ENCODE data around the gene ANKS1B.

The ANKS1B gene

GRCh38 chr12:99783421-99783820 lies 201.3 kb downstream of the ANKS1B start:
- ATAC-seq: no peak

DNA sequence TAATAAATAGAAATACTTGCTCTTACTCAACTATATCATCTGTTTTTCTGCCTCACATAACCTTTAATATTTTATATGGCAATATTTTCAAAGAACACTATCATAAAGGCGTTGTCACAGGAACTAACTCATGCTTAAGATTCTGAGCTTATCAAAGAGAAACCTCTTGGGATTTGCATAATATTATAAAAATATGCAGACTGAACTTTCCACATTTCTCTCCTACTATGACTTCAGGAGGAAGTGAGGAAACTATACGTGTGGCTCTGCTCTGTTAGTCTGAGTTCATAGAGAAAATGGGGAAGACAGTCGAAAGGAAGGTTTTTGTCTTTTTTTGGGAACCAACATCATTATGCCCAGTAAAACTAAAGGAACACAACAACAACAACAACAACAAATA lies 212.5 kb downstream of the ANKS1B start:
- TF ChIP-seq ZFP30 (CRISPR knock-in tag; IDR thresholded peaks at IDR 0.05): no peak
- no peak for TF ChIP-seq CREB5 (CRISPR knock-in tag; IDR thresholded peaks at IDR 0.05; ENCODE audit: low read depth)
- no peak for TF ChIP-seq TCF4 (CRISPR knock-in tag; IDR thresholded peaks at IDR 0.05; ENCODE audit: borderline replicate concordance)
- TF ChIP-seq TOX (CRISPR knock-in tag; IDR thresholded peaks at IDR 0.05; ENCODE audit: borderline replicate concordance): no peak
- no peak for TF ChIP-seq ARNTL (CRISPR knock-in tag; IDR thresholded peaks at IDR 0.05; ENCODE audit: borderline replicate concordance, low read depth)
- no peak for TF ChIP-seq ZNF70 (CRISPR knock-in tag; IDR thresholded peaks at IDR 0.05)
- ATAC-seq: no peak

More at GRCh38 chr12:99783421-99783820, 201.3 kb downstream of the ANKS1B start:
- TF ChIP-seq PPARA (CRISPR knock-in tag; IDR thresholded peaks at IDR 0.05; ENCODE audit: borderline replicate concordance) (no peak), ZNF70 (CRISPR knock-in tag; IDR thresholded peaks at IDR 0.05) (no peak), CSDC2 (CRISPR knock-in tag; IDR thresholded peaks at IDR 0.05) (no peak), TSHZ2 (CRISPR knock-in tag; IDR thresholded peaks at IDR 0.05) (no peak), OSR1 (CRISPR knock-in tag; IDR thresholded peaks at IDR 0.05) (no peak), ZC3H10 (CRISPR knock-in tag; IDR thresholded peaks at IDR 0.05) (no peak), TCF4 (CRISPR knock-in tag; IDR thresholded peaks at IDR 0.05; ENCODE audit: borderline replicate concordance) (no peak), CREB5 (CRISPR knock-in tag; IDR thresholded peaks at IDR 0.05; ENCODE audit: low read depth) (no peak), PATZ1 (CRISPR knock-in tag; IDR thresholded peaks at IDR 0.05; ENCODE audit: borderline replicate concordance) (no peak), SNAI2 (CRISPR knock-in tag; IDR thresholded peaks at IDR 0.05) (no peak), ZNF8 (CRISPR knock-in tag; IDR thresholded peaks at IDR 0.05) (no peak)
- TF ChIP-seq, protein P1, sequence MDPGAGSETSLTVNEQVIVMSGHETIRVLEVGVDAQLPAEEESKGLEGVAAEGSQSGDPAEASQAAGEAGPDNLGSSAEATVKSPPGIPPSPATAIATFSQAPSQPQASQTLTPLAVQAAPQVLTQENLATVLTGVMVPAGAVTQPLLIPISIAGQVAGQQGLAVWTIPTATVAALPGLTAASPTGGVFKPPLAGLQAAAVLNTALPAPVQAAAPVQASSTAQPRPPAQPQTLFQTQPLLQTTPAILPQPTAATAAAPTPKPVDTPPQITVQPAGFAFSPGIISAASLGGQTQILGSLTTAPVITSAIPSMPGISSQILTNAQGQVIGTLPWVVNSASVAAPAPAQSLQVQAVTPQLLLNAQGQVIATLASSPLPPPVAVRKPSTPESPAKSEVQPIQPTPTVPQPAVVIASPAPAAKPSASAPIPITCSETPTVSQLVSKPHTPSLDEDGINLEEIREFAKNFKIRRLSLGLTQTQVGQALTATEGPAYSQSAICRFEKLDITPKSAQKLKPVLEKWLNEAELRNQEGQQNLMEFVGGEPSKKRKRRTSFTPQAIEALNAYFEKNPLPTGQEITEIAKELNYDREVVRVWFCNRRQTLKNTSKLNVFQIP (CRISPR knock-in tag; IDR thresholded peaks at IDR 0.05; ENCODE audit: borderline replicate concordance, low read depth): no peak

DNA sequence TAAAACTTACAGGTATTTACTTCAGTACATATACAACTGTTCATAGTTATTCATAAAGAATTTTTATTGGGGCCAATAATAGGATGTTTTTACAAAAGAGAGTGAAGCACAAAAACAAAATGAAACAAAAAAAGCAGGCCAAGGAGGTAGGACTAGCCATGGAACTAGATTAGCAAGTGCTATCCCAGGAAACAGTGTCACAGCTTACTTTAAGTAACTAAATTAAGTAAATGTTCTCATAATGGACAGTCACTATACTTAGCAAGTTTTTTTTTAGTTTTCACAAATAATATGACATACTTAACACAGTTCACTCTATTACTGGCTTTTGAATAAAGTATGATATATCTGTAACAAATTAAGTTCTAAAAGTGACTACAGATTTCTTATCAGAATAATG lies 213.1 kb downstream of the ANKS1B start:
- ATAC-seq: no peak
- no peak for TF ChIP-seq GLIS3 (CRISPR knock-in tag; IDR thresholded peaks at IDR 0.05)

- ATAC-seq: no peak
- TF ChIP-seq PPARA (CRISPR knock-in tag; IDR thresholded peaks at IDR 0.05; ENCODE audit: borderline replicate concordance) (no peak), PATZ1 (CRISPR knock-in tag; IDR thresholded peaks at IDR 0.05; ENCODE audit: borderline replicate concordance) (no peak), ISL1 (CRISPR knock-in tag; IDR thresholded peaks at IDR 0.05) (no peak), TOX (CRISPR knock-in tag; IDR thresholded peaks at IDR 0.05; ENCODE audit: borderline replicate concordance) (no peak), TCF4 (CRISPR knock-in tag; IDR thresholded peaks at IDR 0.05; ENCODE audit: borderline replicate concordance) (no peak), ZNF565 (CRISPR knock-in tag; conservative IDR thresholded peaks at IDR 0.05; ENCODE audit: low read depth) (no peak), ZC3H10 (CRISPR knock-in tag; IDR thresholded peaks at IDR 0.05) (no peak), TSHZ2 (CRISPR knock-in tag; IDR thresholded peaks at IDR 0.05) (no peak), ZNF8 (CRISPR knock-in tag; IDR thresholded peaks at IDR 0.05) (no peak), CSDC2 (CRISPR knock-in tag; IDR thresholded peaks at IDR 0.05) (no peak)
- TF ChIP-seq, protein P2, sequence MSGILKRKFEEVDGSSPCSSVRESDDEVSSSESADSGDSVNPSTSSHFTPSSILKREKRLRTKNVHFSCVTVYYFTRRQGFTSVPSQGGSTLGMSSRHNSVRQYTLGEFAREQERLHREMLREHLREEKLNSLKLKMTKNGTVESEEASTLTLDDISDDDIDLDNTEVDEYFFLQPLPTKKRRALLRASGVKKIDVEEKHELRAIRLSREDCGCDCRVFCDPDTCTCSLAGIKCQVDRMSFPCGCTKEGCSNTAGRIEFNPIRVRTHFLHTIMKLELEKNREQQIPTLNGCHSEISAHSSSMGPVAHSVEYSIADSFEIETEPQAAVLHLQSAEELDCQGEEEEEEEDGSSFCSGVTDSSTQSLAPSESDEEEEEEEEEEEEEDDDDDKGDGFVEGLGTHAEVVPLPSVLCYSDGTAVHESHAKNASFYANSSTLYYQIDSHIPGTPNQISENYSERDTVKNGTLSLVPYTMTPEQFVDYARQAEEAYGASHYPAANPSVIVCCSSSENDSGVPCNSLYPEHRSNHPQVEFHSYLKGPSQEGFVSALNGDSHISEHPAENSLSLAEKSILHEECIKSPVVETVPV (CRISPR knock-in tag; IDR thresholded peaks at IDR 0.05): no peak
Observed at GRCh38 chr12:99769396-99769980, 215.2 kb downstream of the ANKS1B start.
